HEK293 (cell line): Measurements from ENCODE around the gene CYP2A6.
A peak's percentile ranks its signal among the peaks of the same experiment; 100 is the strongest.
"Not testable (repeated sequence)": the region's sequence is repeated elsewhere in the genome, so short reads cannot be mapped to it uniquely, and the experiment has no call there.

Experiments
- CTCF ChIP-seq: fragments of 450-650 bp; formaldehyde crosslinking; IDR thresholded peaks from 2 replicates; pipeline ENCODE4 v1.5.1; 2016; ENCODE audit warnings: missing biosample characterization, missing genetic modification characterization
- PRDM10 ChIP-seq: fragments of 450-650 bp; formaldehyde crosslinking; IDR thresholded peaks from 2 replicates; pipeline ENCODE4 v1.5.1; 2016; ENCODE audit warnings: missing biosample characterization, missing genetic modification characterization
- YY1 ChIP-seq: fragments of 450-650 bp; formaldehyde crosslinking; IDR thresholded peaks from 2 replicates; pipeline ENCODE4 v1.5.1; 2018; ENCODE audit warnings: missing biosample characterization, missing genetic modification characterization
- ZBTB1 ChIP-seq: fragments of 450-650 bp; formaldehyde crosslinking; IDR thresholded peaks from 2 replicates; pipeline ENCODE4 v1.5.1; 2016; ENCODE audit warnings: missing biosample characterization, missing genetic modification characterization
- ZBTB17 ChIP-seq: fragments of 450-650 bp; formaldehyde crosslinking; IDR thresholded peaks from 2 replicates; pipeline ENCODE4 v1.5.1; 2016; ENCODE audit warnings: missing biosample characterization, missing genetic modification characterization
- ZFP69B ChIP-seq: fragments of 450-650 bp; formaldehyde crosslinking; IDR thresholded peaks from 2 replicates; pipeline ENCODE4 v1.5.1; 2016; ENCODE audit warnings: missing biosample characterization, missing genetic modification characterization
- ZIC2 ChIP-seq: fragments of 450-650 bp; formaldehyde crosslinking; IDR thresholded peaks from 2 replicates; pipeline ENCODE4 v1.5.1; 2016; ENCODE audit warnings: missing biosample characterization, missing genetic modification characterization
- ZNF174 ChIP-seq: fragments of 450-650 bp; formaldehyde crosslinking; IDR thresholded peaks from 2 replicates; pipeline ENCODE4 v1.5.0; 2017; ENCODE audit warnings: missing biosample characterization, mild to moderate bottlenecking, missing genetic modification characterization
- ZNF274 ChIP-seq, 2 experiments: fragments of 200-500 bp in 1 of 2; fragments of 450-650 bp in 1 of 2; sonication (Bioruptor generic) in 1 of 2; formaldehyde crosslinking in 1 of 2; IDR thresholded peaks; 2 replicates each; pipeline versions ENCODE4 v1.5.1 to v1.6.1; 2014 to 2016; ENCODE audit warnings: borderline replicate concordance in 1 of 2, inconsistent platforms in 1 of 2, low read length in 1 of 2, missing biosample characterization in 1 of 2, missing genetic modification characterization in 1 of 2
- ZNF423 ChIP-seq: fragments of 450-650 bp; formaldehyde crosslinking; IDR thresholded peaks from 2 replicates; pipeline ENCODE4 v1.5.1; 2016; ENCODE audit warnings: missing biosample characterization, missing genetic modification characterization
- ZNF449 ChIP-seq: fragments of 450-650 bp; formaldehyde crosslinking; IDR thresholded peaks from 2 replicates; pipeline ENCODE4 v1.5.1; 2017; ENCODE audit warnings: missing biosample characterization, mild to moderate bottlenecking, missing genetic modification characterization, moderate library complexity
- ZNF76 ChIP-seq: fragments of 450-650 bp; formaldehyde crosslinking; IDR thresholded peaks from 2 replicates; pipeline ENCODE4; 2016; ENCODE audit warnings: low read depth, missing biosample characterization, missing genetic modification characterization, borderline replicate concordance

DNA sequence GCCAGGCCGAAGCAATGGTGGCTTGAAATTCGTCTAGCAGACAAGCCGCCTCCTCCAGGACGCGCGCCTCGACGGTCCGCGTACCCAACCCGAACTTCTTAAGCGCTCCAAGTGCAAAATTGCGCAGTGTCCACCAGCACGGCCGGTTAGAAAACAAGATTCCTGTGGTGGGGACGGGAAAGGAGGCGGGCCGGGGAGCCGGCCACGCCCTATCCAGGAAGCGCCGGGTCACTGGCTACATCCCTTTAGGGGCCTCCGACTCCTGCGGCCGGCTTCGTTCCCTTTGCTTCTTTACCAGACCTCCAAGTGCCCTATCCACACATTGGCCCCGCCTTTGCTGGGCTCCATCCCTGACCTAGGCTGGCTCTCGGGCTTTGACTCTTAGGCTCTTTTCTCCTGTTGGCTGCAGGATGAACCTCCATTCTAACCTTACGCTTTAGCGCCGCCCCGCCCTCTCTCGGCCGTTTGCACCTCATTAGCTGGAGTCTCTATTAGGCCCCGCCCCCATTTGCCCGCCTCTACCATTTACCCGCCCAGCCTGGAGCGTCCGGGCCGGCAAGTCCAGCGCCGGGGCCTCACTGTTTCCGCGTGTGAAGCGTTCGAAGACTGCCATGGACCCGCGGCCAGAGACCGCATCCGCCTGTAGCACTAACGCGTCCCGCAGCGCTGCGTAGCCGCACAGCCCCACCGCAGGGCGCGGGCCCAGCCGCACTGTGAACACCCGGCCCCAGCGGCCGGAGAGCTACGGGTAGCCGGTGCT is 39.4 kb downstream of the CYP2A6 start:
- not testable (repeated sequence) for TF ChIP-seq ZBTB1 (tag by site-specific recombination); ZBTB17 (tag by site-specific recombination); ZNF274 (IDR thresholded peaks at IDR 0.05; ENCODE audit: low read length); ZNF274 (tag by site-specific recombination; IDR thresholded peaks at IDR 0.05; ENCODE audit: borderline replicate concordance); ZNF76; CTCF (tag by site-specific recombination); ZNF449 (tag by site-specific recombination); ZIC2 (tag by site-specific recombination); YY1 (tag by site-specific recombination); ZNF174 (tag by site-specific recombination); ZFP69B (tag by site-specific recombination); ZNF423 (tag by site-specific recombination)
- TF ChIP-seq PRDM10 (tag by site-specific recombination) = peak; percentile 86
